Esophagus squamous epithelium (tissue), 5 donors: ENCODE measurements around the gene CYCS. TPM values are rescaled to one million over a fixed set of nuclear protein-coding genes. Genes with fewer than 3 reads are reported as not detected.

ENCODE experiments used
- DNase-seq: peaks from one replicate; lab custom pipeline; 2025; lab: John Stamatoyannopoulos, UW
- H3K27ac ChIP-seq, 4 donors: fragments of 200-600 bp; sonication (generic); one replicate each; pipeline ENCODE4 v1.5.1; 2016 to 2019; ENCODE audit warnings: mild to moderate bottlenecking in 1 of 4
- H3K27me3 ChIP-seq, 4 donors: fragments of 200-600 bp; sonication (generic); 1 replicate in 3 of 4; 2 replicates in 1 of 4; pipeline versions ENCODE4 v1.5.1 to v1.6.0; 2017 to 2021; ENCODE audit warnings: antibody characterized with exemption in 1 of 4
- H3K36me3 ChIP-seq, 3 donors: fragments of 200-600 bp; sonication (generic); one replicate each; pipeline ENCODE4 v1.5.1; 2016 to 2019
- H3K4me1 ChIP-seq, 3 donors: fragments of 200-600 bp; sonication (generic); one replicate each; pipeline ENCODE4 v1.5.1; 2017 to 2019
- H3K4me3 ChIP-seq, 4 donors: fragments of 200-600 bp; sonication (generic); 1 replicate in 3 of 4; 2 replicates in 1 of 4; pipeline ENCODE4 v1.5.1; 2016 to 2019; ENCODE audit warnings: mild to moderate bottlenecking in 2 of 4, moderate library complexity in 1 of 4
- H3K9me3 ChIP-seq, 3 donors: fragments of 200-600 bp; sonication (generic); one replicate each; pipeline ENCODE4 v1.5.1; 2016 to 2019
- POLR2A ChIP-seq, 4 donors: fragments of 450-650 bp; IDR thresholded peaks; one replicate each; pipeline ENCODE4 v1.6.1; 2017; ENCODE audit warnings: antibody characterized with exemption in 4 of 4, mild to moderate bottlenecking in 4 of 4, moderate library complexity in 3 of 4
- WGBS, 2 donors: methylation state at CpG; one replicate each; pipeline ENCODE4 v1.1.5; 2018; 5-methylcytosine and 5-hydroxymethylcytosine counted together
- intact Hi-C: fragments of 100-400 bp; cut with DNase I; formaldehyde crosslinking; loops from one replicate; pipeline ENCODE4 v1.15.0; 2022
- total RNA-seq, 4 donors: library from RNA; depleted of rRNA; stranded (reverse); fragments of >200 nt; gene quantifications; one replicate each; pipeline ENCODE4 v1.1.0, GENCODE V29; 2016
- TF ChIP-seq, protein P1 (sequence below), 6 experiments: fragments of 450-650 bp in 4 of 6; fragments of 200-600 bp in 2 of 6; sonication (generic) in 2 of 6; IDR thresholded peaks; one replicate each; pipeline ENCODE4 v1.5.1; 2016 to 2019; ENCODE audit warnings: antibody characterized with exemption in 6 of 6, mild to moderate bottlenecking in 4 of 6, moderate library complexity in 4 of 6
- donor health status: DM: yes; HTN: yes; CAD: no.

CYCS gene
- total RNA-seq, 4 donors from 2014 or later, result 48.1 to 117 (median 72.8) TPM

DNA sequence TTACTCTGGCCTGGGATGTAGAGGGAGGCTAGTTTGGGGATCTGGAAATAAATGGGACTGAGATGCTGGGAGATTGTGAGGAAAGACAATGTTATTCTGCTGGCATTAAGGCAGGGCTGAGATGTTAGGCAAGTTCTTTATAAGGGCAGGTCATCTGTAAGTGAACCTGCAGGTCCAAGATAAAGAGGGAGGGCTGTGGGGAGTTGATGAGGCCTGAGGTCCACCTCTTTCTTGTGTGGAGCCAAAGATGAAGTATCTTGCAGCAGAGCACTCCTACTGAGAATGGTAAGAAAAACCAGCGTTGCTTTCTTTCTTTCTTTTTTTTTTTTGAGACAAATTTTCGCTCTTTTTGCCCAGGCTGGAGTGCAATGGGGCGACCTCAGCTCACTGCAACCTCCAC is 19.1 kb downstream of the CYCS start:
- WGBS, 2 donors, result 72 to 79% methylated on average over 3 of the region's 3 CpGs
- Histone ChIP-seq H3K27ac (no peak overlapping the region), H3K4me3 (no peak overlapping the region), H3K36me3 (no peaks in the 10 kb centered on the region), H3K9me3 (no peaks in the 10 kb centered on the region), H3K4me1 (no peaks in the 10 kb centered on the region), H3K27me3 (no peaks in the 10 kb centered on the region)
- no peak for DNase-seq
- TF ChIP-seq, protein P1, sequence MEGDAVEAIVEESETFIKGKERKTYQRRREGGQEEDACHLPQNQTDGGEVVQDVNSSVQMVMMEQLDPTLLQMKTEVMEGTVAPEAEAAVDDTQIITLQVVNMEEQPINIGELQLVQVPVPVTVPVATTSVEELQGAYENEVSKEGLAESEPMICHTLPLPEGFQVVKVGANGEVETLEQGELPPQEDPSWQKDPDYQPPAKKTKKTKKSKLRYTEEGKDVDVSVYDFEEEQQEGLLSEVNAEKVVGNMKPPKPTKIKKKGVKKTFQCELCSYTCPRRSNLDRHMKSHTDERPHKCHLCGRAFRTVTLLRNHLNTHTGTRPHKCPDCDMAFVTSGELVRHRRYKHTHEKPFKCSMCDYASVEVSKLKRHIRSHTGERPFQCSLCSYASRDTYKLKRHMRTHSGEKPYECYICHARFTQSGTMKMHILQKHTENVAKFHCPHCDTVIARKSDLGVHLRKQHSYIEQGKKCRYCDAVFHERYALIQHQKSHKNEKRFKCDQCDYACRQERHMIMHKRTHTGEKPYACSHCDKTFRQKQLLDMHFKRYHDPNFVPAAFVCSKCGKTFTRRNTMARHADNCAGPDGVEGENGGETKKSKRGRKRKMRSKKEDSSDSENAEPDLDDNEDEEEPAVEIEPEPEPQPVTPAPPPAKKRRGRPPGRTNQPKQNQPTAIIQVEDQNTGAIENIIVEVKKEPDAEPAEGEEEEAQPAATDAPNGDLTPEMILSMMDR (IDR thresholded peaks at IDR 0.05), result no peak
- no peak for TF ChIP-seq POLR2A (IDR thresholded peaks at IDR 0.05)
- intact Hi-C loops, result no loop called here

DNA sequence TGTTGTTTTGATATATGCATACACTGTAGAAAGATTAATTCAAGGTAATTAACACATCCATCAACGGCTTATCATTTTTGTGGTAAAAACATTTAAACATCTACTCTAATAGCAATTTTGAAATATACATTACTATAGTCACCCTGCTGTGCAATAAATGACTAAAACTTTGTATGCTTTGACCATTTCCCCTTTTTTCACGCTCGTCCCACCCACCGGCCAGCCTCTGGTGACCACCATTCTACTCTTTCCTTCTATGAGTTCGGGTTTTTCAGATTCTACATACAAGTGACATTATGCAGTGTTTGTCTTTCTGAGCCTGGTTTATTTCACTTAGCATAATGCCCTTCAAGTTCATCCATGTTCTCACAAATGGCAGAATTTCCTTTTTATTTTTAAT is 21.3 kb downstream of the CYCS start:
- Histone ChIP-seq H3K9me3 (no peaks in the 10 kb centered on the region), H3K27me3 (no peaks in the 10 kb centered on the region), H3K27ac (no peak overlapping the region), H3K4me1 (no peaks in the 10 kb centered on the region), H3K4me3 (no peak overlapping the region), H3K36me3 (no peaks in the 10 kb centered on the region)
- no peak for TF ChIP-seq POLR2A (IDR thresholded peaks at IDR 0.05)
- TF ChIP-seq, protein P1 (IDR thresholded peaks at IDR 0.05), result no peak
- no peak for DNase-seq
- intact Hi-C loops, result no loop called here
- WGBS, 2 donors, result 68 to 79% methylated on average over 5 of the region's 5 CpGs

DNA sequence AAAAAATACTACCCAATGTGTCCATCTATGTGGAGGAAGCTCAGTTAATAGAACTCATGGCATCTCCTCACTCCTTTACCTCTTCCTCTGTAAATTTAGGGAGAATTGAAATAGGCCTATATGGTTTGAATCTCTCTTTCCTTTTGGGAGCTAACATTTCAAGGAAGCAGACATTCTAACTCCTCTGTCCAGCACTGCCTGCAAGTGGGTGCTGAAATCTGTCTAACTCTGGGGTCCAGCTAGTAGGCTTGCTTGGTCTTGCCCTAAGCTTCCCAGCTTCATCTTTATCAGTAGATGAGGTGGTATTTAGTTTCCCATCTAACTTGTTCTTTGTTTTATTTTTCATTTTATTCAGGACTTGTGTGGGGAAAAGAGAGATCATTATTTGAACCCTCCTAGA is 23.2 kb downstream of the CYCS start:
- H3K4me1 ChIP-seq, result no peaks in the 10 kb centered on the region
- DNase-seq, result no peak
- no peaks in the 10 kb centered on the region for H3K27me3 ChIP-seq
- no peaks in the 10 kb centered on the region for H3K9me3 ChIP-seq
- TF ChIP-seq, protein P1 (IDR thresholded peaks at IDR 0.05), result no peak
- TF ChIP-seq POLR2A (IDR thresholded peaks at IDR 0.05), result no peak
- no peak overlapping the region for H3K4me3 ChIP-seq
- no peak overlapping the region for H3K27ac ChIP-seq
- intact Hi-C loops, result no loop called here
- no peaks in the 10 kb centered on the region for H3K36me3 ChIP-seq

DNA sequence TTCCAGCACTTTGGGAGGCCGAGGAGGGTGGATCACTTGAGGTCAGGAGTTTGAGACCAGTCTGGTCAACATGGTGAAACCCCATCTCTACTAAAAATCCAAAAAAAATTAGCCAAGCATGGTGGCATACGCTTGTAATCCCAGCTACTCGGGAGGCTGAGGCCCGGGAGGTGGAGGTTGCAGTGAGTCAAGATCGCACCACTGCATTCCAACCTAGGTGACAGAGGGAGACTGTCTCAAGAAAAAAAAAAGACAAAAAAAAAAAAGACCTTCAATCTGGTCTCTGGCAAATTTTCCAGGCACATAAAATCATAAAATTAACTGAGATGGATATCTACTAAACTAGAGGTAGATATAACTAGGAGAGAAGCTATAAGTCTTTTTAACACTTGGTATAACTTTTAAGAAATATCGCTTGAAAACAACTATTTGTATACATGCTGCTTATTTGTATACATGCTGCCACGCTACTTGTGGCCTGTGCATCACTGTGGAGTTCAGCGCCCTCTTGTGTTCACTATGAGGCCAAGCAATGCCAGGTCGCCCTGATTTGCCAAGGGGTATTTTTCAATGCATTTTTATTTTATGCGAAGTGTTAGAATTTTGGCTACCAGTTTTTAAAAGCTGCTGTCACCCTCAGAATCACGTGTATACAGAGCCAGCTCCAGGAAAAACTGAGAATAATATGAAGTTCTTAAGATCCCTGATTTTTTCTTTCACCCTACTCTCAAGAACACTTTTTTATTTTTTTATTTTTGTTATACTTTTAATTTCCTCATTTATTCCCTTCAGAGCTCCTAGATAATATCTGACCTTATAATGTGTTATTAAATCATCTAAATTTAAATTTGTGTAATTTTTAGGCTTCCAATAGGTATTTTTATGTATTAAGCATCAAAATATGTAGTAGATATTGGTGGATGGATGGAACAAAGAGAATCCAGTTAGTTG is 26.7 kb downstream of the CYCS start:
- no peaks in the 10 kb centered on the region for H3K27me3 ChIP-seq
- H3K4me3 ChIP-seq, result no peak overlapping the region
- 22 to 25% methylated on average over 10 to 11 of the region's 11 CpGs for WGBS, 2 donors
- DNase-seq, result no peak
- intact Hi-C loops, result loop anchor here (10.0 kb wide), 1 partner anchor 284 kb away; no protein-coding TSS in a partner anchor
- no peaks in the 10 kb centered on the region for H3K36me3 ChIP-seq
- no peak overlapping the region for H3K27ac ChIP-seq
- TF ChIP-seq POLR2A (IDR thresholded peaks at IDR 0.05), result no peak
- TF ChIP-seq, protein P1 (IDR thresholded peaks at IDR 0.05), result peak; percentile 51 to 88 (median 77)
- H3K9me3 ChIP-seq, result no peaks in the 10 kb centered on the region
- peaks cover 0 to 7% (median 0%) of the 10 kb centered on the region in 3 donors for H3K4me1 ChIP-seq
